Sigmoid colon (tissue), 7 donors: ENCODE data around the gene TMEM176A. TPM values are rescaled to one million over a fixed set of nuclear protein-coding genes. Genes with fewer than 3 reads are reported as not detected.

Experiments used
- DNase-seq: peaks from one replicate; pipeline ENCODE4 v3.0.0-alpha.2; 2019
- H3K27ac ChIP-seq, 4 donors: fragments of 200-600 bp; sonication (generic); one replicate each; pipeline ENCODE4 v1.5.1; 2016 to 2019; ENCODE audit warnings: mild to moderate bottlenecking in 1 of 4
- H3K27me3 ChIP-seq, 3 donors: fragments of 200-600 bp; sonication (generic); one replicate each; pipeline ENCODE4 v1.5.1; 2019; ENCODE audit warnings: mild to moderate bottlenecking in 1 of 3
- H3K36me3 ChIP-seq, 4 donors: fragments of 200-600 bp; sonication (generic); one replicate each; pipeline ENCODE4 v1.5.1; 2016 to 2019
- H3K4me1 ChIP-seq, 4 donors: fragments of 200-600 bp; sonication (generic); one replicate each; pipeline ENCODE4 v1.5.1; 2017 to 2019
- H3K4me3 ChIP-seq, 4 donors: fragments of 200-600 bp; sonication (generic); one replicate each; pipeline ENCODE4 v1.5.1; 2017 to 2019; ENCODE audit warnings: mild to moderate bottlenecking in 2 of 4, moderate library complexity in 1 of 4
- H3K9me3 ChIP-seq, 4 donors: fragments of 200-600 bp in 3 of 4; sonication (generic) in 3 of 4; one replicate each; pipeline versions ENCODE4 v1.5.1 to v1.6.1; 2013 to 2019
- CTCF ChIP-seq, 4 experiments: fragments of 450-650 bp in 3 of 4; fragments of 200-600 bp in 1 of 4; IDR thresholded peaks; one replicate each; pipeline ENCODE4 v1.5.1; 2016 to 2019; ENCODE audit warnings: antibody characterized with exemption in 4 of 4, mild to moderate bottlenecking in 3 of 4, moderate library complexity in 2 of 4
- POLR2AphosphoS5 ChIP-seq, 4 donors: sonication (generic); formaldehyde crosslinking; IDR thresholded peaks; one replicate each; pipeline ENCODE4 v1.6.1; 2017; ENCODE audit warnings: antibody characterized with exemption in 4 of 4
- WGBS, 2 donors: extraction: QIAGEN DNeasy Blood & Tissue Kit; methylation state at CpG; one replicate each; pipeline ENCODE4 v1.1.7; 2013; 5-methylcytosine and 5-hydroxymethylcytosine counted together
- intact Hi-C: fragments of 100-400 bp; cut with DNase I; formaldehyde crosslinking; loops from one replicate; pipeline ENCODE4 v1.15.1; 2023
- polyA plus RNA-seq, 3 donors: library from polyadenylated mRNA; stranded (reverse); fragments of 200-250 nt; gene quantifications; one replicate each; pipeline ENCODE4 v1.2.3, GENCODE V29; 2013
- total RNA-seq, 4 donors: library from RNA; depleted of rRNA; stranded (reverse); fragments of >200 nt; gene quantifications; one replicate each; pipeline ENCODE4 v1.1.0, GENCODE V29; 2016
- donor health status: healthy with polysubstance abuse.
- donor health status: Bipolar disorder and iron deficiency.
- donor health status: healthy.

Gene TMEM176A
- total and polyA plus RNA-seq, 7 donors = 19.9 to 150 (median 28.1) TPM

DNA sequence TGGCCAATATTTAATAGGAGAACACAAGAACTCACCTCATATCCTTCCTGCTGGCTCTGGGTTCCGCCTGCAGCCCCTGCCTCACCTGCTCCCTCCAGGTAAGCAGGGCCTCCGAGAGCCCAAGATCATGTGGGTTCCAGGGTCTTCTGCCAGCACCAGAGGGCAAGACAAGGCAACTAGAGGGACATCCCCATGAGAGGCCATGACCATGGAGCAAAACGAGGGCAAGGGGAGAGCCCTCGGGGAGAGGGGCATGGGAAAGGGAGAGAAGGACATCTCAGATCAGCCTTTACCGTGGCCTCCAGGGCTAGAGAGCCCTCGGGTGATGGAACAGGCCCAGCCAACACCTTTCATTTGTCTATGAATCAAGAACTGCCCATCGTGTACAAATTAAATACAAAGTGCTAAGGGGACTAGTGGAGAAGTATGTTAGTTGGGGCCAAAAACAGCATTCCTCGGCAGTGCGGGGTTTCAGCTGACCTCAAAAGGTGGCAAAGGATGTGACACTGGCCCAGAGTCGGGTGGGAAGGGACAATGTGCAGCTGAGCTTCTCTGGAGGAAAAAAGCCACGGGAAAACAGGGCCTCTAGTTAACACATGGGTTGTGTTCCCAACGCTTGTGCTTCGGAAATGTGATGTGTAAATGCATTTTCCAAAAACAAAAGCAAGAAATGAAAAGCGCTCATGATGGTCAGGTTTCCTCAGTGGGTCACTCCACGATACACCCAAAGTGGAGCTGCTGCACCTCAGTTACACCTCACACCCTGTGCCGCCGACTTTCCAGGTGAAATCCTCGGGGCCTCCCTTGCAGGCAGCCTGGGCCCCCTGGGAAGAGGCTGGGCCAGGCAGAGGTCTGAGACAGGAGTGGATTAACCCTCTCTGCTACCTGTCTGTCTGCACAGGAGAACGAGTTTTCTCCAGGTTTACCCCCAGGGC is 53.8 kb downstream of the TMEM176A start:
- Histone ChIP-seq H3K9me3 (no peaks in the 10 kb centered on the region), H3K27me3 (peaks cover 0 to 10% (median 6%) of the 10 kb centered on the region in 3 donors), H3K27ac (no peak overlapping the region), H3K4me3 (no peak overlapping the region), H3K36me3 (no peaks in the 10 kb centered on the region), H3K4me1 (no peaks in the 10 kb centered on the region)
- DNase-seq = peak; percentile 33
- TF ChIP-seq POLR2AphosphoS5 (IDR thresholded peaks at IDR 0.05) (no peak), CTCF (IDR thresholded peaks at IDR 0.05) (no peak)
- intact Hi-C loops = no loop called here
- WGBS, 2 donors = 81 to 83% methylated on average over 19 of the region's 19 CpGs

Other genes starting within 250 kb of the TMEM176A start
- 10 to 100 TPM; 18.9 to 24.1 (median 22.2) TPM for gene GIMAP4, start 233.4 kb upstream of the TMEM176A start, total RNA-seq
- 10 to 100 TPM in 2 of 3 donors, 1 to 10 TPM in 1; 9.5 to 44.8 (median 11.4) TPM for gene GIMAP4, start 233.4 kb upstream of the TMEM176A start, polyA plus RNA-seq
- gene GIMAP6, start 168.4 kb upstream of the TMEM176A start, total RNA-seq = 10 to 100 TPM; 11.9 to 23.5 (median 17.2) TPM
- gene GIMAP6, start 168.4 kb upstream of the TMEM176A start, polyA plus RNA-seq = 10 to 100 TPM in 2 of 3 donors, 1 to 10 TPM in 1; 5.8 to 25.0 (median 10.2) TPM
- gene GIMAP2, start 115.1 kb upstream of the TMEM176A start, total RNA-seq = 10 to 100 TPM in 2 of 4 donors, 1 to 10 TPM in 2; 9.2 to 16.4 (median 9.9) TPM
- 10 to 100 TPM in 1 of 3 donors, 1 to 10 TPM in 2; 5.1 to 24.9 (median 6.6) TPM for gene GIMAP2, start 115.1 kb upstream of the TMEM176A start, polyA plus RNA-seq
- gene GIMAP1, start 84.2 kb upstream of the TMEM176A start, total RNA-seq = 1 to 10 TPM; 3.7 to 6.4 (median 5.1) TPM
- 10 to 100 TPM in 1 of 3 donors, 1 to 10 TPM in 2; 1.6 to 10.3 (median 1.8) TPM for gene GIMAP1, start 84.2 kb upstream of the TMEM176A start, polyA plus RNA-seq
- gene GIMAP5, start 63.4 kb upstream of the TMEM176A start, total RNA-seq = 10 to 100 TPM; 17.2 to 30.7 (median 18.5) TPM
- 10 to 100 TPM in 1 of 3 donors, 1 to 10 TPM in 2; 7.9 to 39.4 (median 9.6) TPM for gene GIMAP5, start 63.4 kb upstream of the TMEM176A start, polyA plus RNA-seq
- gene TMEM176B, start 405 bp upstream of the TMEM176A start, total RNA-seq = 10 to 100 TPM; 47.4 to 52.3 (median 48.3) TPM
- 100 to 1,000 TPM; 144 to 246 (median 151) TPM for gene TMEM176B, start 405 bp upstream of the TMEM176A start, polyA plus RNA-seq
- 1 to 10 TPM in 1 of 4 donors, not detected in 3; 1.4 TPM for gene AOC1, start 51.7 kb downstream of the TMEM176A start, total RNA-seq
- gene AOC1, start 51.7 kb downstream of the TMEM176A start, polyA plus RNA-seq = 100 to 1,000 TPM in 1 of 3 donors, 10 to 100 TPM in 2; 30.6 to 155 (median 64.0) TPM
- gene KCNH2, start 177.6 kb downstream of the TMEM176A start, total RNA-seq = 100 to 1,000 TPM in 1 of 4 donors, 10 to 100 TPM in 3; 40.6 to 107 (median 85.2) TPM
- 1 to 10 TPM in 2 of 3 donors, under 1 TPM in 1; 0.46 to 7.3 (median 1.2) TPM for gene KCNH2, start 177.6 kb downstream of the TMEM176A start, polyA plus RNA-seq
- gene NOS3, start 190.2 kb downstream of the TMEM176A start, total RNA-seq = 1 to 10 TPM; 1.3 to 7.2 (median 2.9) TPM
- gene NOS3, start 190.2 kb downstream of the TMEM176A start, polyA plus RNA-seq = 1 to 10 TPM in 2 of 3 donors, under 1 TPM in 1; 0.23 to 6.1 (median 1.2) TPM
- gene ATG9B, start 223.7 kb downstream of the TMEM176A start, total RNA-seq = not detected
- 1 to 10 TPM in 2 of 3 donors, not detected in 1; 1.2 to 1.6 TPM for gene ATG9B, start 223.7 kb downstream of the TMEM176A start, polyA plus RNA-seq
- 10 to 100 TPM in 3 of 4 donors, 1 to 10 TPM in 1; 9.7 to 20.8 (median 19.5) TPM for gene ABCB8, start 227.7 kb downstream of the TMEM176A start, total RNA-seq
- 10 to 100 TPM in 1 of 3 donors, 1 to 10 TPM in 2; 3.0 to 32.8 (median 5.3) TPM for gene ABCB8, start 227.7 kb downstream of the TMEM176A start, polyA plus RNA-seq
- 1 to 10 TPM; 1.8 to 8.6 (median 4.5) TPM for gene ASIC3, start 247.8 kb downstream of the TMEM176A start, total RNA-seq
- gene ASIC3, start 247.8 kb downstream of the TMEM176A start, polyA plus RNA-seq = 1 to 10 TPM in 2 of 3 donors, under 1 TPM in 1; 0.46 to 3.1 (median 3.0) TPM